Left lung (tissue), 10 donors: ENCODE data around the gene CD247. TPM values are rescaled to one million over a fixed set of nuclear protein-coding genes. Genes with fewer than 3 reads are reported as not detected.

Source experiments
- ATAC-seq: fragments of 200-7000 bp; cut with Tn5 transposase; one replicate; pipeline ENCODE4 v1.9.1; 2020; ENCODE audit warnings: moderate library complexity
- DNase-seq, 4 donors: peaks; one replicate each; pipeline ENCODE4 v3.0.0-alpha.2; 2013 to 2020
- H3K27ac ChIP-seq, 2 donors: fragments of 200-600 bp; sonication (generic) in 1 of 2; one replicate each; pipeline versions ENCODE4 v1.5.0 to v1.8.0; 2020 to 2021
- H3K27me3 ChIP-seq, 2 donors: fragments of 200-600 bp; sonication (generic) in 1 of 2; one replicate each; pipeline versions ENCODE4 v1.5.0 to v1.8.0; 2020 to 2021
- H3K36me3 ChIP-seq, 2 donors: fragments of 200-600 bp; sonication (generic) in 1 of 2; one replicate each; pipeline versions ENCODE4 v1.5.0 to v1.8.0; 2020 to 2021
- H3K4me1 ChIP-seq, 2 donors: fragments of 200-600 bp; one replicate each; pipeline ENCODE4 v1.8.0; 2021
- H3K4me3 ChIP-seq, 2 donors: fragments of 200-600 bp; sonication (generic) in 1 of 2; one replicate each; pipeline versions ENCODE4 v1.5.0 to v1.8.0; 2020 to 2021; ENCODE audit warnings: mild to moderate bottlenecking in 1 of 2
- H3K9me3 ChIP-seq, 2 donors: fragments of 200-600 bp; sonication (generic) in 1 of 2; one replicate each; pipeline versions ENCODE4 v1.5.0 to v1.8.0; 2020 to 2021
- CTCF ChIP-seq, 2 donors: fragments of 200-600 bp; sonication (generic) in 1 of 2; IDR thresholded peaks; one replicate each; pipeline versions ENCODE4 v1.5.0 to v1.8.0; 2021; ENCODE audit warnings: antibody characterized with exemption in 2 of 2
- intact Hi-C, 2 donors: fragments of 100-400 bp; cut with DNase I; formaldehyde crosslinking; loops; one replicate each; pipeline versions ENCODE4 v1.11.2 to v1.14.2; 2022
- polyA plus RNA-seq, 6 donors: library from polyadenylated mRNA; unstranded; fragments of 120-200 nt; gene quantifications; one replicate each; pipeline ENCODE4 v1.2.1, GENCODE V29; 2013; ENCODE audit not compliant: insufficient read length in 6 of 6
- total RNA-seq, 2 donors: library from RNA; stranded (reverse); fragmentation: NEBNext Ultra II Directional; extraction: Animal tissue kit (Norgen Biotek cat#: 25700); gene quantifications; one replicate each; pipeline ENCODE4 v1.2.1, GENCODE V29; 2021
- donor health status: DM: no; HTN: yes; CAD: no.
- donor health status: DM: no; HTN: no; CAD: no.

CD247 gene
- total and polyA plus RNA-seq, 8 donors = 1.3 to 5.6 (median 1.9) TPM

GRCh38 chr1:167554028-167554779, 35.9 kb upstream of the CD247 start:
- peak overlapping the region; percentile 81 to 82 for H3K4me3 ChIP-seq
- H3K9me3 ChIP-seq = no peaks in the 10 kb centered on the region
- ATAC-seq (no peak), DNase-seq (peak in 2 of 4 donors; percentile 42 to 47)
- H3K4me1 ChIP-seq = peaks cover 0 to 61% of the 10 kb centered on the region in 2 donors
- H3K27ac ChIP-seq = peak overlapping the region; percentile 88 to 89
- H3K27me3 ChIP-seq = no peaks in the 10 kb centered on the region
- no peak for TF ChIP-seq CTCF (IDR thresholded peaks at IDR 0.05)
- H3K36me3 ChIP-seq = no peaks in the 10 kb centered on the region
- intact Hi-C loops = no loop called here

GRCh38 chr1:167553136-167554027, 35.1 kb upstream of the CD247 start, which contains the start of gene CREG1:
TSS of gene CREG1 (minus strand) at chr1:167553762.
- no peak for TF ChIP-seq CTCF (IDR thresholded peaks at IDR 0.05)
- no peaks in the 10 kb centered on the region for H3K36me3 ChIP-seq
- intact Hi-C loops = no loop called here
- H3K27me3 ChIP-seq = no peaks in the 10 kb centered on the region
- DNase-seq (peak; percentile 90 to 96 (median 96)), ATAC-seq (peak; percentile 99)
- H3K27ac ChIP-seq = peak within 1 kb of the TSS; percentile 88 to 89
- peaks cover 0 to 70% of the 10 kb centered on the region in 2 donors for H3K4me1 ChIP-seq
- H3K9me3 ChIP-seq = no peaks in the 10 kb centered on the region
- H3K4me3 ChIP-seq = peak within 1 kb of the TSS; percentile 81 to 82

GRCh38 chr1:167551362-167551761, 33.0 kb upstream of the CD247 start:
- Histone ChIP-seq H3K27ac (peak overlapping the region in 1 of 2 donors; percentile 89), H3K4me1 (peaks cover 0 to 80% of the 10 kb centered on the region in 2 donors)

GRCh38 chr1:167548059-167548932, 30.0 kb upstream of the CD247 start:
- peaks cover 7 to 36% of the 10 kb centered on the region in 2 donors for H3K36me3 ChIP-seq
- H3K27ac ChIP-seq = peak overlapping the region; percentile 80 to 89
- no peak for TF ChIP-seq CTCF (IDR thresholded peaks at IDR 0.05)
- H3K27me3 ChIP-seq = no peaks in the 10 kb centered on the region
- H3K4me1 ChIP-seq = peaks cover 0 to 72% of the 10 kb centered on the region in 2 donors
- intact Hi-C loops = no loop called here
- ATAC-seq (peak; percentile 24), DNase-seq (peak in 1 of 4 donors; percentile 30)
- peak overlapping the region in 1 of 2 donors; percentile 7 for H3K4me3 ChIP-seq
- no peaks in the 10 kb centered on the region for H3K9me3 ChIP-seq

More at GRCh38 chr1:167551362-167551761, 33.0 kb upstream of the CD247 start:
- no peak for TF ChIP-seq CTCF (IDR thresholded peaks at IDR 0.05)
- Histone ChIP-seq H3K36me3 (peaks cover 0 to 6% of the 10 kb centered on the region in 2 donors), H3K4me3 (peak overlapping the region in 1 of 2 donors; percentile 82), H3K9me3 (no peaks in the 10 kb centered on the region), H3K27me3 (no peaks in the 10 kb centered on the region)
- DNase-seq (no peak), ATAC-seq (no peak)
- intact Hi-C loops = no loop called here
